Measurements from ENCODE around the gene GPR35.
"Not testable (repeated sequence)": the region's sequence is repeated elsewhere in the genome, so short reads cannot be mapped to it uniquely, and the experiment has no call there.

Gene GPR35

DNA sequence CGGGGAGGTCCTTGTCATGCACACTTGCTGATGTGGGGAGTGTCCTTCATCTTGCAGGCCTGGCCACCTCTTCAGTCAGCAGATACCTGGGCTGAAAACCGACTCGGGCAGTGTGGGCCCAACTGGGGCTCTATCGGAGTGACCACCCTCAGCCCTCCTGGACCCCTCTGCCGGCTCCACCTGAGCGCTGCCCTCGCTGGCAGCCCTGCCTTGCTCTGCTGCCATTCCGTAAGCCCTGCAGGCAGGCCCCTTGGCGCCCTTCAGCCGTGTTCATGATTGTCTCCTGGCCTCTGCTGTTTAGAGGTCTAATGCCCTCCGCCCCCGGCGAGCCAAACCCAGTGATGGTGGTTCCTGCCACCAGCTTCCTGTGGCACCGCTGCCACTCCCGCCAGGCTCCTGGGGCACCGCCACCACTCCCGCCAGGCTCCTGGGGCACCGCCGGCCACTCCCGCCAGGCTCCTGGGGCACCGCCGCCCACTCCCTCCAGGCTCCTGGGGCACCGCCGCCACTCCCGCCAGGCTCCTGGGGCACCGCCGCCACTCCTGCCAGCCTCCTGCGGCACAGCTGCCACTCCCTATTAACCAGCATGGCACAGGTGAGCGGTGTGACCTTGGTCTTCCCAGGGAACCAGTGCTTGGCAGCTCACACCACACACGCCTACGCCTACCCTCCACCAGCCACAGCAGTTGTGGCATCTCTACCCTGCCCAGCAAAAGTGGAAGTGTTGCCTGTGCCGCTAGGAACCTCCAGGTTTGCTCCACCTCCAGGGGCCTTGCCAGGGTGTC is 22.8 kb upstream of the GPR35 start:
- DNase-seq (ENCODE audit: low spot score) = no peak

GRCh38 chr2:240603081-240603835 is 22.0 kb upstream of the GPR35 start:
- no peak for DNase-seq (ENCODE audit: low spot score)

GRCh38 chr2:240603846-240604245 is 21.4 kb upstream of the GPR35 start:
- no peak for DNase-seq (ENCODE audit: low spot score)

- peak; percentile 65 for DNase-seq (ENCODE audit: low spot score)
Measured at GRCh38 chr2:240604291-240604938, 20.9 kb upstream of the GPR35 start.

- no peak for DNase-seq (ENCODE audit: low spot score)
Measured at GRCh38 chr2:240604939-240605716, 20.2 kb upstream of the GPR35 start.

GRCh38 chr2:240605867-240606743 is 19.2 kb upstream of the GPR35 start:
- DNase-seq (ENCODE audit: low spot score) = no peak

GRCh38 chr2:240611601-240612210 is 13.6 kb upstream of the GPR35 start:
- no peak for DNase-seq (ENCODE audit: low spot score)

DNA sequence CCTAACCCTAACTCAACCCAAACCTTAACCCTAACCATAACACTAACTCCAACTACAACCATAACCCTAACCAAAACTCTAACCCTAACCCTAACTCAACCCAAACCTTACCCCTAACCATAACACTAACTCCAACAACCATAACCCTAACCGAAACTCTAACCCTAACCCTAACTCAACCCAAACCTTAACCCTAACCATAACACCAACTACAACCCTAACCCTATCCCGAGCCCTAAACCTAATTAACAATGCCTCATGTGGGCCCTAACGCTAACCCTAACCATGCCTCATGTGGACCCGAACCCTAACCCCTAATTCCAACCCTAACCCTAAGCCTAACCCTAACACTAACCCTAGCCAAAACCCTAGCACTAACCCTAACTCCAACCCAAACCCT is 11.5 kb upstream of the GPR35 start:
- no peak for DNase-seq (ENCODE audit: low spot score)

GRCh38 chr2:240614391-240614790 is 10.9 kb upstream of the GPR35 start:
- DNase-seq (ENCODE audit: low spot score) = no peak

GRCh38 chr2:240615396-240615795 is 9.9 kb upstream of the GPR35 start:
- no peak for DNase-seq (ENCODE audit: low spot score)

DNA sequence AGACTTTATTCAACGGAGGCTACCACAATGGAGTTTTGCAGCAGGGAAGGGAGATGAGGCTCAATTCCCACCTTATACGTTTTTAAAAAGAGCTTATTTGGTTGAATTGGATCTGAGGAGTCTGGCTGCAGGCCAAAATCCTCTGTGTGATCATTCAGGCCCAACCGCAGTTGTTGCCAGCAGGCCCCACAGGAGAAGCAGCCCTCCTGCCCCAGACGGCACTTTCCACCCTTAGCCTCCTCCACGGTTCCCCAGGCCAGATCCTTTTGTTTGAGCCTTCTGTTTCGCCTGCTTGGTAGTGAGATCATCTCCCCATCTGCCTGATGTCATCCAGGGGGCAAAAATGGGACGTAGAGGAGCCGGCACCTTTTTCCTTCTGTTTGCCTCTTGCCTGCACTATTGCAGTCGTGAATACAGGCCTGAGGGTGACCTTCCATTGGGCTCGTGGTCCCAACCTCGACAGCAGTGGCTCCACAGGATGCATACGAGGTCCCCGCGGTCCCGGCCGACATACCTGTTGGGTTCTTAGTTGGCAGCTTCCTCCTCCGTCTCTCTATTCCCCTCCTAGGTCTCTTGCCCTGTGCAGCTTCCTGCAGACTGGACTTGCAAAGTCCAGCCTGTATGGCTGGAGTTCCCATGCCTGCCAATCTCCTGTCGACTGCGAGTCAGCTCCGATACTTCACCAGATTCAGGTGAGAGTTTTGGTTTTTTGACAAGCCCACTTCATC is 9.3 kb upstream of the GPR35 start:
- no peak for DNase-seq (ENCODE audit: low spot score)

GRCh38 chr2:240616860-240617666 is 8.2 kb upstream of the GPR35 start:
- not testable (repeated sequence) for DNase-seq (ENCODE audit: low spot score)

DNA sequence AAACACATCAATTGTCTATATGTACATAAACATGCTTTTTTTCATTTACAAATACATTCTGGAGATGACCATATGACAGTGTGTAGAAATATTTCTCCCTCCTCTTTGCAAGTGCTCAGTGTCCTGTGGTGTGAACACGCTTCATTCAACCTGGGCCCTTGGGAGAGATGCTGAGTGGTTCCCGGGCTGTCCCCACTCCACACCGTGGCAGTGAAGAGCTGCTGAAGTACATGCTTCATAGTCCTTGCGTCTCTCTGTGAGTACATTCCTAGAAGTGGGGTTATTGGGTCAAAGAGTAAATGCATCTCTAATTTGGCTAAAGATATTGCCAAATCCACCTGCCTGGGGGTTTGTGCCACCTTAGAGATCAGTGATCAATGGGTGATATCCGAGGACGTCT is 6.5 kb upstream of the GPR35 start:
- no peak for DNase-seq (ENCODE audit: low spot score)

GRCh38 chr2:240619506-240620148 is 5.7 kb upstream of the GPR35 start:
- DNase-seq (ENCODE audit: low spot score) = no peak

DNA sequence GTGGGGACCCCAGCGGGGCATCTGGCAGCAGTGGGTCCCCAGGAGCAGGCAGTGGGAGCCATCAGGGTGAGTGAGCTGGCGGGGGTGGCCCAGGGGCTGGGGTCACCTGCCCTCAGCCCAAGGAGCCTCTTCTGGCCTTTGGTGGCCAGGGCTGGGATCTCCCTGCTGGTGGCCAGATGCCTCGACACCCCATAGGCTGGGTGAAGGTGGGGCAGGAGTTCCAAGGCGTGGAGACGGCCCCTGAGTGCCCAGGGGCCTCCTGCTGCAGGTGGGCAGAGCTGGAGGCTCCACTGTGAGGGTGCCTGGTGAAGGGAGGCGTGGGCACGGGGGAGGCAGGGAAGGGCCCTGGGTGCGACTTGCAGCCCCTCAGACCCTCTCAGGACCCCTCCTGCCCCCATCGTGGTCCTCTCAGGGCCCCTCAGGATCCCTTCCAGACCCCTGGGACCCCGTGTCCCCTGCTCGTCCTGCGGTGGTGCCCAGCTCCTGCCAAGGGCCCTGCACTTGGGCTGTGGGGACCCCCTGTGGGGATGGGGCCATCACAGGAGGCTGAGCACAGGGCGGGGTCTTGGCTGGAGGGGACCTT is 5.0 kb upstream of the GPR35 start:
- no peak for DNase-seq (ENCODE audit: low spot score)

DNA sequence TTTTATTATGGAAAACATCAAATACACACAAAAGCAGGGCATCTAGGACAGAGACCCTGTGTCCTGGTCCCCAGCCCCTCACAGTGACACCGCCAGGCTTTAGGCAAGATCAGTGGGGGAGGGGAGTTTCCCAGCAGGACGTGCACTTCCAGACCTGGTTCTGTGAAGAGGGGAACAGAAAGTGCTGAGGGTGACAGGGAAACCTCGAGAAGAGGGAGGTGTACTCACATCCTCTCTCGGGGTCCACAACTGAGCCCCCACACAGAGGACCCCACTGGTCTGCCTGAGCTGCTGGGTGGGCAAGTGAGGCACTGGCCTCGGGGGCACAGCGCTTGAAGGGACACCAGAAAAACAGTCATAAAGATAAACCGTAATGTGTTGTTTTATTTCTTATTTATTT is 4.4 kb upstream of the GPR35 start:
- DNase-seq (ENCODE audit: low spot score) = no peak

DNA sequence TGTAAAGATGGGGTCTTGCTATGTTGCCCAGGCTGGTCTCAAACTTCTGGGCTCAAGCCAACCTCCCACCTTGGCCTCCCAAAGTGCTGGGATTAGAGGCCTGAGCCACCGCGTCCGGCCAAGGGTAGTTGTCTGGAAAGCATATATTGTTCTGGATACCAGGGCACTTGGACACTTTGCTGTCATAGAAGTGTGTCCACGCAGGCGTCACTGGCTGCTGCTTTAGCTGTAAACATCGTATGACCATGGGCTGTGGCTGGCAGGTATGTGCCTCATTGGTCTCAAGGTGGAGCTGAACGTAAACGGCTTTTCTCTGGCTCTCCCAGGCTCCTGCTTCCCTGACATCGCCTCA is 3.2 kb upstream of the GPR35 start:
- DNase-seq (ENCODE audit: low spot score) = no peak

GRCh38 chr2:240622531-240623235 is 2.6 kb upstream of the GPR35 start:
- no peak for DNase-seq (ENCODE audit: low spot score)

All from AG08395 (cell line).